ENCODE data around the gene LTF.

LTF gene

DNA sequence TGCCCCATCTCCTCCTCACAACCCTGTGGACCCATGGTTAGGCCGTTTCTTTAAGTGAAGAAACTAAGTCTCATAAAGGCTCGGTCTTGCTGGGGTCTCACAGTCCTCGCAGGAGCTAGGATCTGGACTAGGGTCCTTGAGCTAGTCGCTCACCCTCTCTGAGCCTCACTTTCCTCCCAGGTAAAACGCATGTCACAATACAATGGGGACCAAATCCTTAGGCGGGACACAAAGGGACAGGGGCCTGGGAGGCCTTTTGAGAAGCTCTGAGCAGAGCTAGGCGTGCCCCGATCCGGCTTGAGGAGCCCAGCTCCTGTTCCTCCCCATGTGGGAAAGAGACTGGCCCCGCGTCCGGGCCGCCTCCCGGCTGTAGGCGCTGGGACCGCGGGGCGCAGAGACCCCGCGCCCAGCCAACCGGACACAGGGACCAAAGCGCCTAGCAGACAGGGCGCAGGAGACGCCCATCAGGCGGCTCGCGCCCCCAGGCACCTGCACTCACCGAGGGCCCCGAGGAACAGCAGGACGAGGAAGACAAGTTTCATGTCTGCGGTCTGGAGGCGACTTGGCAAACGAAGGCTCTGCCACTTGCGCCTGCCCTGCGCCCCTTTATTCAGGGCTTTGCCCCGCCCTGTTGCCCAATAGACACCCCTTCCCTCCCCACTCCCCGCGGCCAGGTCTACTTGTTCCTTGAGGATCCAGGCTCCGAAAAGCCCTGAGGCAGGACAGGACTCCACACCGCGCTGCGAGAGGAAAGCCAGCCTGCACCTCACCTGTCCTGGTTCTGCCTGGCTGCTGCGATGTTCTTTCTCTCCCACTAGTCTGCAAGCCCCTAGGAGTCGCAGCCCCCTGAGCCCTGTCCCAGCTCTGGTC, at the start of gene LTF:
Gene LTF (minus strand): TSS at position 580 of the 870 bp plus-strand sequence. CDS start 38 bp downstream, at position 542.
- no peaks in the 10 kb centered on the region for H3K4me1 Mint-ChIP-seq
- DNase-seq (ENCODE audit: low spot score in 2 of 2), result no peak
- no peaks in the 10 kb centered on the region for H3K9me3 Mint-ChIP-seq
- peaks cover 67% of the 10 kb centered on the region for H3K27me3 Mint-ChIP-seq
- no peak for ATAC-seq (replicated peaks; ENCODE audit: extremely low read depth, poor library complexity, severe bottlenecking)
- no peak within 1 kb of the TSS for H3K27ac Mint-ChIP-seq (ENCODE audit: low read depth)
- no peak within 1 kb of the TSS for H3K4me3 Mint-ChIP-seq
- no peaks in the 10 kb centered on the region for H3K36me3 Mint-ChIP-seq (ENCODE audit: insufficient read depth)

DNA sequence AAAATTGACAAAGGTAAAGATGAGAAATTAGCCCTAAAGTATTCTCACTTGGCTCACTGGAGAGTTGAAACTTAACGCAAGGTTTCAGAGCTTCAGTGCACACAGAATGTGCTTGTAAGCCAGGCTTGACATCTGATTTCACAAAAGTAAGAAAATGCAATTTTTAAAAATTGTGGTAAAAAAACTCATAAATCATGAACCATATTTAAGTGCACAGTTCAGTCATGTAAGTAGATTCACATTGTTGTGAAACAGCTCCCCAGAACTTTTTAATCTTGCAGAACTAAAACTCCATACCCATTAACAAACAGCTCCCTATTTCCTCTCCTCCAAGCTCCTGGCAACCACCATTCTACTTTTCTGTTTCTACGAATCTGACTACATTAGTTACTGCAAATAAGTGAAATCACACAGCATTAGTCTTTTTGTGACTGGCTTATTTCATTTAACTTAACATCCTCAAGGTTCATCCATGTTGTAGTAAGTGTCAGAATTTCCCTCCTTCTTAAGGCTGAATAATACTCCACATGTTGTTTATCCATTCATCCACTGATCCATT, 47.6 kb upstream of the LTF start:
- no peak overlapping the region for H3K27ac Mint-ChIP-seq (ENCODE audit: low read depth)
- no peak for ATAC-seq (replicated peaks; ENCODE audit: extremely low read depth, poor library complexity, severe bottlenecking)
- H3K27me3 Mint-ChIP-seq, result peaks cover 6% of the 10 kb centered on the region
- no peak overlapping the region for H3K4me3 Mint-ChIP-seq
- no peaks in the 10 kb centered on the region for H3K9me3 Mint-ChIP-seq
- H3K4me1 Mint-ChIP-seq, result no peaks in the 10 kb centered on the region
- peaks cover 2% of the 10 kb centered on the region for H3K36me3 Mint-ChIP-seq (ENCODE audit: insufficient read depth)
- no peak for DNase-seq (ENCODE audit: low spot score in 2 of 2)

DNA sequence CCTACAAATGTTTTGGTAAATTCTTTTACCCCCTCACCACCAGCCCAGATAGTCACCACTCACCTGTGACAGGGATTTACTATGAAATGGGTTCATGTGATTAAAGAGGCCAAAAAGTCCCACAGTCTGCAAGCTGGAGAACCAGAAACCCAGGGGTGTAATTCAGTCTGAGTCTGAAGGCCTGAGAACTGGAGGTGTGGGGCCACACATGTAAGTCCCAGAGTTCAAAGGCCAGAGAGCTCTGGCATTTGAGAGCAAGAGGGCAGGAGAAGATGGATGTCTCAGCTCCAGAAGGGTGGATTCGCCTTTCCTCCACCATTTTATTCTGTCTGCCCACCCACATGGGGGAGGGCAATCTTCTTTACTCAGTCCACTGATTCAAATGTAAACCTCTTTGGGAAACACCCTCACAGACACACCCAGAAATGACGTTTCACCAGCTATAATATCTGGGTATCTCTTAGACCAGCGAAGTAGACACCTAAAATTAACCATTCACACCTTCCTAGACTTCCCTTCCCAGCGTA, 45.0 kb upstream of the LTF start:
- no peak overlapping the region for H3K4me3 Mint-ChIP-seq
- no peaks in the 10 kb centered on the region for H3K9me3 Mint-ChIP-seq
- ATAC-seq (replicated peaks; ENCODE audit: extremely low read depth, poor library complexity, severe bottlenecking), result no peak
- DNase-seq (ENCODE audit: low spot score in 2 of 2), result no peak
- peaks cover 8% of the 10 kb centered on the region for H3K4me1 Mint-ChIP-seq
- H3K36me3 Mint-ChIP-seq (ENCODE audit: insufficient read depth), result peaks cover 2% of the 10 kb centered on the region
- H3K27ac Mint-ChIP-seq (ENCODE audit: low read depth), result no peak overlapping the region
- peaks cover 6% of the 10 kb centered on the region for H3K27me3 Mint-ChIP-seq

DNA sequence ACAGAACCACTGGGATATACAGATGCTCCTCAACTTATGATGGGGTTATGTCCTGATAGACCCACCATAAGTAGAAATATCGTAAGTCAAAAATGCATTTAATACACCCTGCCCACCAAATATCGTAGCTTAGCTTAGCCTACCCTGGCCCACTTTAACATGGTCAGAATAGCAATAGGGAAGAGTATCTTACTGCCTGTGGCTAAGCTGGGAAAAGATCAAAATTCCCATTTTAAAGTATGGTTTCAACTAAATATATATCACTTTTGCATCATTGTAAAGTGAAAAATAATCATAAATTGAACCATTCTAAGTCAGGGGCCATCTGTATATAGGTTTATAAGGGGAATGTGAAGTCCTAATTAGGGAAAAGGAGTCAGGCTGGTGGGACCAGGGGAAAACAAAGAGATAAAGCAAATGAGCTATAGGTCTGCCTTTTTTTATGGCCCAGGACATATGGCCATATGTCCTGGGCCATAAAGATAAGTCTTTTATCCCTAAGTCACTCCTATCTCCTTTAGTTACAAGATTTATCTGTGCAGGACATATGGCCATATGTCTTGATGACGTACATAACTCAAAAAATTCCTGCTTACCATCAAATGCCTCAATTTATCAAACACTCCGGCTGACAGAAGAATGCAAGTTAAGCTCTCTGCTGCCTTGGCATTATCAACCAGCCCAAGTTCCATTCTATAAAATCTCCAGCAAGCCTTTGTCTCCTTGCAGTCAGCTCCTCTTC, 44.3 kb upstream of the LTF start:
- peaks cover 6% of the 10 kb centered on the region for H3K27me3 Mint-ChIP-seq
- H3K36me3 Mint-ChIP-seq (ENCODE audit: insufficient read depth), result peaks cover 2% of the 10 kb centered on the region
- no peak for DNase-seq (ENCODE audit: low spot score in 2 of 2)
- H3K4me3 Mint-ChIP-seq, result no peak overlapping the region
- ATAC-seq (replicated peaks; ENCODE audit: extremely low read depth, poor library complexity, severe bottlenecking), result no peak
- no peaks in the 10 kb centered on the region for H3K9me3 Mint-ChIP-seq
- H3K4me1 Mint-ChIP-seq, result peaks cover 8% of the 10 kb centered on the region
- no peak overlapping the region for H3K27ac Mint-ChIP-seq (ENCODE audit: low read depth)

DNA sequence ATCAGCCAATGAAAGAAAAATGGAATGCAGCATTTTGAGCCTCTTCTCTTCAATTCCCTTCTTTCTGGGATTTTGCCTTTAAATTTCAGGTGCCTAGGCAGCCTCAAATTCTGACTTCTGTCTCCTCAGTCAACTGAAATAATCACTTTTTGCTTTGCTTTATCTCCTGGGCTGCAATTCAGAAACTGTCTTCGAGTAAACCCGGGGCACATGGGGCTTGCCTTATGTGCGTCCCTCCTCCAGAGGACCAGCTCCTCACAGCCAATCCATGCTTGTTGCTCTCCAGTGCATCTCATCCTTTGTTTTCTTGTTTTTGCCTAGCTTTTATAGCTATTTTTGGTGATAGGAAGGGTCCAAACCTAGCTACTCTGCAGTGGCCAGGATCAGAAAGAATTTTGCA, 41.8 kb upstream of the LTF start:
- H3K4me3 Mint-ChIP-seq, result no peak overlapping the region

DNA sequence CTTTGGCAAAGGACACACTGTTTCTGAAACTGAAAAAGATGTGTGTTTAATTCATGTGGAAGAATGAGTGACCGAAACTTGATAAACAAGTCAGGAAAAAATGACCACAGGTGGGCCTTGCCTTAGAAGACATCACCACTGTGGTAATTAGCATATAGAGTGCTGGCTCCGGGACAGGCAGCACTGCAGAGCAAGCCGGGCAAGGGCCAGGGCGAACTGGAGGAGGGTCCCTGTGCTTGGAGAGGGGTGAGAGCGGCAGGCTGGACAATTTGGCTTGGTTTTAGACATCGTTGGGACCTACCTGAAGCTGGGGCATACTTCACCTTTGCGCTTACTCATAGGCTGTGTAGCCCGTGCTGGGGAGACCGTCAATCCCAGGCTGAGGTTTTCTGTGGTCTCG, 41.2 kb upstream of the LTF start:
- peaks cover 12% of the 10 kb centered on the region for H3K4me1 Mint-ChIP-seq
- peaks cover 3% of the 10 kb centered on the region for H3K27me3 Mint-ChIP-seq
- ATAC-seq (replicated peaks; ENCODE audit: extremely low read depth, poor library complexity, severe bottlenecking) (no peak), DNase-seq (ENCODE audit: low spot score in 2 of 2) (no peak)
- H3K36me3 Mint-ChIP-seq (ENCODE audit: insufficient read depth), result peaks cover 2% of the 10 kb centered on the region
- no peak overlapping the region for H3K4me3 Mint-ChIP-seq
- no peaks in the 10 kb centered on the region for H3K9me3 Mint-ChIP-seq
- H3K27ac Mint-ChIP-seq (ENCODE audit: low read depth), result peak overlapping the region; percentile 54

More for the DNA sequence above, 41.8 kb upstream of the LTF start:
- H3K9me3 Mint-ChIP-seq, result no peaks in the 10 kb centered on the region
- no peak overlapping the region for H3K27ac Mint-ChIP-seq (ENCODE audit: low read depth)
- DNase-seq (ENCODE audit: low spot score in 2 of 2), result no peak
- peaks cover 12% of the 10 kb centered on the region for H3K4me1 Mint-ChIP-seq
- H3K27me3 Mint-ChIP-seq, result peaks cover 6% of the 10 kb centered on the region
- peaks cover 2% of the 10 kb centered on the region for H3K36me3 Mint-ChIP-seq (ENCODE audit: insufficient read depth)
- no peak for ATAC-seq (replicated peaks; ENCODE audit: extremely low read depth, poor library complexity, severe bottlenecking)

DNA sequence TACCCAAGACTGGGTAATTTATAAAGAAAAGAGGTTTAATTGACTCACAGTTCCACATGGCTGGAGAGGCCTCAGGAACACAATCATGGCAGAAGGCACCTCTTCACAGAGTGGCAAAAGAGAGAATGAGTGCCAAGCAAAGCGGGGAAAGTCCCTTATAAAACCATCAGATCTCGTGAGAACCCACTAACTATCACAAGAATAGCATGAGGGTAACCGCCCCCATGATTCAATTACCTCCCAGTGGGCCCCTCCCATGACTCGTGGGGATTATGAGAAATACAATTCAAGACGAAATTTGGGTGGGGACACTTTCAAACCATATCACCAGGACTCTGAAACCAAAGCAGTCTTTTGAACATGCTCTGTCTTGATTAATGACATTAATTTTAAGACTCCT, 40.1 kb upstream of the LTF start:
- peak; percentile 43 for ATAC-seq (replicated peaks; ENCODE audit: extremely low read depth, poor library complexity, severe bottlenecking)
- no peaks in the 10 kb centered on the region for H3K9me3 Mint-ChIP-seq
- H3K4me1 Mint-ChIP-seq, result peaks cover 12% of the 10 kb centered on the region

DNA sequence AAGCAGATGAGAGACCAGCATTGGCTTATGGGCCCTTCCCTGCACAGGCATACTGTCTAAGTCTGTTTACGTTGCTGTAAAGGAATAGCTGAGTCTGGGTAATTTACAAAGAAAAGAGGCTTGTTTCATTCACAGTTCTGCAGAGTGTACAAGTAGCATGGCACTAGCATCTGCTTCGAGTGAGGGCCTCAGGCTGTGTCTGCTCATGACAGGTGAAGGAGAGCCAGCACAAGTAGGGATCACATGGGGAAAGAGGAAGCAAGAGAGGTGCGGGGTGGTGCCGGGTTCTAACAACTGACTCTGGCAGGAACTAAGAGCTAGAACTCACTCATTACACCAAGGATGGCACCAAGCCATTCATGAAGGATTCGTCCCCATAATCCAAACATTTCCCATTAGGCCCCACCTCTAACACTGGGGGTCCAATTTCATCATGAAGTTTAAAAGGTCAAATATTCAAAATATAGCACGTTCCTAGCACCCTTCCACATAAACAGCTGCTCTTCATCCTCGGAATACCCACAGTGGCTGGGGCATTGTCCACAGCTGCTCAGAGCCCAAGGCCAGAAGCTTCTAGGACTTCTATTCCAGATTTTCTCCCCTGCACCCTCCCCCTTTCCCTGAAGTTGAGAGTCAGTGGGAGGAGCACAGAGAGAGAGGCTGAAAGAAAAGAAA, 38.6 kb upstream of the LTF start:
- no peaks in the 10 kb centered on the region for H3K9me3 Mint-ChIP-seq
- peaks cover 21% of the 10 kb centered on the region for H3K4me1 Mint-ChIP-seq
- ATAC-seq (replicated peaks; ENCODE audit: extremely low read depth, poor library complexity, severe bottlenecking) (no peak), DNase-seq (ENCODE audit: low spot score in 2 of 2) (no peak)
- no peaks in the 10 kb centered on the region for H3K27me3 Mint-ChIP-seq
- no peak overlapping the region for H3K27ac Mint-ChIP-seq (ENCODE audit: low read depth)
- H3K36me3 Mint-ChIP-seq (ENCODE audit: insufficient read depth), result peaks cover 2% of the 10 kb centered on the region
- H3K4me3 Mint-ChIP-seq, result no peak overlapping the region

More for the DNA sequence above, 40.1 kb upstream of the LTF start:
- DNase-seq (ENCODE audit: low spot score in 2 of 2), result no peak
- Mint-ChIP-seq H3K4me3 (no peak overlapping the region), H3K27me3 (no peaks in the 10 kb centered on the region), H3K27ac (ENCODE audit: low read depth) (no peak overlapping the region), H3K36me3 (ENCODE audit: insufficient read depth) (peaks cover 2% of the 10 kb centered on the region)

DNA sequence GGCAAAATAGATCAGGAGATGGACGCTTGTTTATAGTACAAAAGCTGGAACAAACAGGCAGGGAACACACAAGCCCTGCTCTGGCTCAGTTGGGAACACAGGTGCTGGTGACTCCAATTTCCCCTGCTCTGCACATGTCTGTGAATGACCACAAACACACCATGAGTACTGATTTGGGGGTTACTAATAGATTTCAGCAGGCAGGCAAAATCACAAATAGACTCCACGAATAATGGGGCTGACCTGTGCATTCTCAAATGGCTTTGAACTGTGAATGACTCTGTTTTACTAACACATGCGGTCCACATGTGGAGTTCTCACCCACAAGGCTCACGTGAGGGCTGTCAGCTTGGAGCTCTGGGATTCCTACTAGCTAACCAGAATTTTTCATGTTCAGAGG, 37.0 kb upstream of the LTF start:
- Mint-ChIP-seq H3K4me1 (peaks cover 21% of the 10 kb centered on the region), H3K9me3 (no peaks in the 10 kb centered on the region), H3K36me3 (ENCODE audit: insufficient read depth) (no peaks in the 10 kb centered on the region), H3K4me3 (no peak overlapping the region), H3K27me3 (no peaks in the 10 kb centered on the region), H3K27ac (ENCODE audit: low read depth) (no peak overlapping the region)
- DNase-seq (ENCODE audit: low spot score in 2 of 2) (no peak), ATAC-seq (replicated peaks; ENCODE audit: extremely low read depth, poor library complexity, severe bottlenecking) (no peak)

DNA sequence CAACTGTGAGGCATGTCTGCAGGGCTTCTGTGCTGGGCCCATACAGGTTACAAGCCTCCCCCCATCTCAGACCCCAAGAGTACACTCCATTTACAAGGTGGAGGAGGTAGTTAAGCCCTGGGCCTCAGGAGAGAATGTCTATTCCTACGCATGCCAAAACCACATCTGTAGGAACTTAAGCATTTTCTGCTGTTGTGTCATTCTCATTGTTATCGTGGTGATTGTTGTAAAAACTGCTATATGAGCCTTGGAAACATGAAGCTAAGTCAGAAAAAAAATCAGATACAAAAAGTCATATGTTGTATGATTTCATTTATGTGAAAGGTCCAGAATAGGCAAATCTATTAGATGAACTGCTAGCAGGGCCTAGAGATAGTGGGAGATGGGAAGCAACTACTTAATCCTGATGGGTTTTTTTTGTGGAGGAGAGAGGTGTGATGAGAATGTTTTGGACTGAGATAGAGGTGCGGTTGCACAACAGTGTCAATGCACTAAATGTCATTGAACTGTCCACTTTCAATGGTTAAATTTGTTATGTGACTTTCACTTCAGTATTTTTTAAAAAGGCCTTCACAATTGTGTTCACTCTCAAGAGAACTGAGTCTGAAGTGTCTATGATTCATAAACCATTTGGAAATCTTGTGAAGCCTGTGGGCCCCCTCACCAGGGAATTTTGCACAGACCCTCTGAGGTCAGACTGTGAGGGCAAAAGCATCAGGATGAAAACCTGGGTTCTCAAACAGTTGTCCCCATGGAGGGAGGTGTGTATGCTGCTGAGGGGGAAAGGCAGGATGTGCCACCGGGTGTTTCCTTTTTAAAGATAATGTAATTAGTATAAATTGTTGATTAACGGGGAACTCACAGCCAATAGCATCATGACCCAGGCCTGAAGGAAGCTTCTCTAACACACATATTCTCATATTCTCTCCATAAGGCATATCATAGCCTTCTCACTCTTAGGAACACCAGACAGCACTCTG, 36.2 kb upstream of the LTF start:
- no peak overlapping the region for H3K27ac Mint-ChIP-seq (ENCODE audit: low read depth)
- peaks cover 21% of the 10 kb centered on the region for H3K4me1 Mint-ChIP-seq
- H3K9me3 Mint-ChIP-seq, result no peaks in the 10 kb centered on the region
- H3K36me3 Mint-ChIP-seq (ENCODE audit: insufficient read depth), result no peaks in the 10 kb centered on the region
- H3K27me3 Mint-ChIP-seq, result no peaks in the 10 kb centered on the region
- ATAC-seq (replicated peaks; ENCODE audit: extremely low read depth, poor library complexity, severe bottlenecking), result no peak
- H3K4me3 Mint-ChIP-seq, result no peak overlapping the region
- no peak for DNase-seq (ENCODE audit: low spot score in 2 of 2)

DNA sequence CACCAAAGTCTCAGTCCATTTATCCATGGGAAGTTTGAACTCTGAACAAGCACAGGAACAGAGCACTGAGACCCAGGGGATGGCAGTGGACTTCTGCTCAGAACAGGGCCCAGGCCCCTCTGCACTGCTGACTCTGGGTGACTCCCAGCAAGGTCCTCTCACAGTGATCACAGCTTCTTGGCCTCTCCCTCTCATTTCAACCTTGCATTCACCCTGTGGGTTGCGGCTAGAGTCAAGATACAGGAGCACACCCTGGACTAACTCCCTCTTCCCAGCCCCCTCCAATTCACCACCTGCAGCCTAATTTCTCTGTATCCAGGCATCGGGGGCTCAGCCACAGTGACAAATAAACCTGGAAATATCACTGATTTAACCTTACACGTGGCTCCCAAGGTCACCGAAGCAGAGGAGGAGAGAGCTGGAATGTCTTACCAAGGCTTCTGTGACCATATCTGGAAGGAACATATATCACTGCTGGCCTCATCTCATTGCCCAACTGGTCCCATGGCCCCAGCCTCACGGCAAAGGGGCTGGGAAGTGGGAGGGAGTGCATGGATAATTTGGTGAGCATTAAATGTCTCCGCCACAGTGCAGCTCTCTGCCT, 34.3 kb upstream of the LTF start:
- H3K27ac Mint-ChIP-seq (ENCODE audit: low read depth), result no peak overlapping the region
- no peak for ATAC-seq (replicated peaks; ENCODE audit: extremely low read depth, poor library complexity, severe bottlenecking)

More for the DNA sequence above, 34.3 kb upstream of the LTF start:
- H3K4me1 Mint-ChIP-seq, result peaks cover 13% of the 10 kb centered on the region
- no peaks in the 10 kb centered on the region for H3K27me3 Mint-ChIP-seq
- H3K4me3 Mint-ChIP-seq, result no peak overlapping the region
- no peaks in the 10 kb centered on the region for H3K36me3 Mint-ChIP-seq (ENCODE audit: insufficient read depth)
- H3K9me3 Mint-ChIP-seq, result no peaks in the 10 kb centered on the region
- DNase-seq (ENCODE audit: low spot score in 2 of 2), result no peak
